Measurements from ENCODE around the gene THOC6. TPM values are rescaled to one million over a fixed set of nuclear protein-coding genes. Genes with fewer than 3 reads are reported as not detected.

Gene THOC6
- total and polyA plus RNA-seq, 12 donors, result 7.0 to 40.3 (median 10.6) TPM

DNA sequence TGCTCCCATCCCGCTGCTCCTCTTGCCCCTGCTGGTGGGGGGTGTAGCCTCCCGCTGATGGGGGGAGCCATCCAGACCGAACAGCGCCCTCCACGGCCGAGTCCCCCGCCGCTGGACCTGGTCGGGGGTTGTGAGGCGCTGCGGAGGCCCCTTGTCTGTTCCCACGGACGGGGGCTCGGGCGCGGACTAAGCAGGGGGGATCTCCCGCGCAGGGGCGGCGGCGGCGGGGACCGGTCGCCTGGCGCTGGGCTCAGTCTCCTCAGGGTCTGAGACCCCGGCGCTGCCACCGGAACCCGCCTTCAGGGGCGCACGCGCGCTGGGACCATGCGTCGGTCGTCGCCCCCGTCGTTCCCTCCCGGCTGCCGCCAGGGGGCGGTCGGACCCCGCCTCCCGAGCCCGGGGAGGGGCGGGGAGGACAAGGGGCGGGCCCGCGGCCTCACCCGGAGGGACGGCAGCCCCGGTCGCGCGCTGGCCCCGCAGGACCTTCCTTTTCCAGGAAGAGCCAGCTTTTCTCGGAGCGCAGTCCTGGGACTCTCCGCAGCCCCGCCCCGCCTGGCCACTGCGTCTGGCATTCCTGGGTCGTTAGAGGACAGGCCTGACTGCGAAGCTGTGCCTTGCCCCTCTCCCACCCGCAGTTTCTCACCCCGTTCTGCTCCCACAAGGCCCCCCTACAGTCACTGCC, 35.3 kb downstream of the THOC6 start:
- Histone ChIP-seq H3K27me3 (no peaks in the 10 kb centered on the region), H3K9me3 (no peaks in the 10 kb centered on the region), H3K4me1 (peaks cover 7 to 71% (median 22%) of the 10 kb centered on the region in 9 donors), H3K36me3 (peaks cover 0 to 15% (median 0%) of the 10 kb centered on the region in 9 donors), H3K27ac (peak overlapping the region; percentile 14 to 97 (median 90)), H3K4me3 (peak overlapping the region; percentile 46 to 95 (median 86))
- WGBS, 2 donors, result 0 to 1% methylated on average over 58 to 67 of the region's 67 CpGs
- TF ChIP-seq, protein P1, sequence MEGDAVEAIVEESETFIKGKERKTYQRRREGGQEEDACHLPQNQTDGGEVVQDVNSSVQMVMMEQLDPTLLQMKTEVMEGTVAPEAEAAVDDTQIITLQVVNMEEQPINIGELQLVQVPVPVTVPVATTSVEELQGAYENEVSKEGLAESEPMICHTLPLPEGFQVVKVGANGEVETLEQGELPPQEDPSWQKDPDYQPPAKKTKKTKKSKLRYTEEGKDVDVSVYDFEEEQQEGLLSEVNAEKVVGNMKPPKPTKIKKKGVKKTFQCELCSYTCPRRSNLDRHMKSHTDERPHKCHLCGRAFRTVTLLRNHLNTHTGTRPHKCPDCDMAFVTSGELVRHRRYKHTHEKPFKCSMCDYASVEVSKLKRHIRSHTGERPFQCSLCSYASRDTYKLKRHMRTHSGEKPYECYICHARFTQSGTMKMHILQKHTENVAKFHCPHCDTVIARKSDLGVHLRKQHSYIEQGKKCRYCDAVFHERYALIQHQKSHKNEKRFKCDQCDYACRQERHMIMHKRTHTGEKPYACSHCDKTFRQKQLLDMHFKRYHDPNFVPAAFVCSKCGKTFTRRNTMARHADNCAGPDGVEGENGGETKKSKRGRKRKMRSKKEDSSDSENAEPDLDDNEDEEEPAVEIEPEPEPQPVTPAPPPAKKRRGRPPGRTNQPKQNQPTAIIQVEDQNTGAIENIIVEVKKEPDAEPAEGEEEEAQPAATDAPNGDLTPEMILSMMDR (IDR thresholded peaks at IDR 0.05), result peak; percentile 92 to 99 (median 96)
- intact Hi-C loops (cut with DNase I), result loop anchor here in 9 of 10 donors (1.0 to 10.0 kb wide), 13 partner anchors 28 to 108 kb away; partner anchors contain the start of genes ZNF205 (in 2 of the 9) and ZSCAN10 (in 1 of the 9)
- ATAC-seq, result peak; percentile 93 to 96 (median 94)
- peak; percentile 92 to 94 for DNase-seq

DNA sequence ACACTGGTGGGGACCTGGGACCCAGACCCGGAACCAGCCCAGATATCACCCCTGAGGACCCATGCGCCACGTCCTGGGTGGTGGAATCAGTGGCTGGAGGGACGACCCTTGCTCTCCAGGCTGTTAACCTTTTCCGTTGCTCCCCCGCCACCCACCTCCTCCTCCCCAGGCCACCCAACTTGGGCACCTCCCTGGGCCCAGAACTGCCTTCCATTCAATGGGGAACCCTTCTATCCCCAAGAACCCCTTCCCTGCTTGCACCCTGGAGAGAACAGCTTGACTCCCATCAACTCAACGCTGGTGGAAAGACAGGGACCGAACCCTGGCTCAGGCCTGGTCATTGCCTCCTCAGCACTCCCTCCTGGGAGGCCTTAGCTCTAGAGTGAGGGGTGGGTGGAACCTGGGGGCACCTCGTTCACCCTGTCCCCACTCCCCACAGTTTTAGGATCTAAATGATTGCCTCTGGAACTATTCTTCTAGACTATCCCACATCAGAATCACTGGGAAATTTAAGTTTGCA, 35.9 kb downstream of the THOC6 start:
- Histone ChIP-seq H3K27me3 (no peaks in the 10 kb centered on the region), H3K4me1 (peaks cover 7 to 75% (median 28%) of the 10 kb centered on the region in 9 donors), H3K9me3 (no peaks in the 10 kb centered on the region), H3K4me3 (peak overlapping the region in 9 of 10 donors; percentile 75 to 95 (median 88)), H3K27ac (peak overlapping the region; percentile 14 to 97 (median 90)), H3K36me3 (peaks cover 0 to 15% (median 0%) of the 10 kb centered on the region in 9 donors)
- peak in 1 of 8 donors; percentile 3 for ATAC-seq
- WGBS, 2 donors, result 52 to 57% methylated on average over 9 of the region's 9 CpGs
- intact Hi-C loops (cut with DNase I), result loop anchor here (1.0 to 10.0 kb wide), 16 partner anchors 27 to 108 kb away; partner anchors contain the start of genes ZSCAN10 (in 3 of the 10) and ZNF205 (in 2 of the 10)
- TF ChIP-seq, protein P1 (IDR thresholded peaks at IDR 0.05), result no peak
- no peak for DNase-seq

DNA sequence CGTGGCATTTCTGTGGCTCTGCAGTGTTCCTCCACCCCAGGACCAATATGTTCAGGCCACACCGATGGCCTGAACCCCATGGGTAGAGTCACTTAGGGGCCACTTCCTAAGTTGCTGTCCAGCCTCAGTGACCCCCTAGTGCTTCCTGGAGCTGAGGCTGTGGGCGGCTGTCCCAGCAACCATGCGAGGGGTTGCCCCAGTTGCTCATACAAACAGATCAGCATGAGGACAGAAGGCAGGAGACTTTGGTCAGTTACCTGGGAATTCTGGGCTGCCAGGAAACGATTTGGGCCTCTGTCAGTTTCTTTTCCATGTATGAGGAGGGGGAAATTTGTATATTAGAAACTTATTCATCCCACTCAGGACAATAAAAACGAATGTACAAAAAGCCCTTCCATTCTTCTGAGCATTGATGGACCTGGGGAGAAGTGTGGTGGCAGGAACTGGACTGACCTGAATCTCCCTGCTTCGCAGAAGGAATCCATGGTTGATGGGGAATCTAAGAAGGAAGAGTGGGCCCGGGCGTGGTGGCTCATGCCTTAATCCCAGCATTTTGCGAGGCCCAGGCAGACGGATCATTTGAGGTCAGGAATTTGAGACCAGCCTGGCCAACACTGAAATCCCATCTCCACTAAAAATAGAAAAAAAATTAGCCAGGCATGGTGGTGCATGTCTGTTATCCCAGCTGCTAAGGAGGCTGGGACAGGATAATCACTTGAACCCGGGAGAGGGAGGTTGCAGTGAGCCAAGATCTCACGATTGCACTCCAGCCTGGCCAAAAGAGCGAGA, 36.7 kb downstream of the THOC6 start:
- intact Hi-C loops (cut with DNase I), result loop anchor here in 5 of 10 donors (5.0 kb wide), 4 partner anchors 37 to 72 kb away; partner anchors contain the start of gene ZSCAN10 (in 2 of the 5)
- Histone ChIP-seq H3K36me3 (peaks cover 0 to 15% (median 0%) of the 10 kb centered on the region in 9 donors), H3K9me3 (no peaks in the 10 kb centered on the region), H3K4me3 (no peak overlapping the region), H3K4me1 (peaks cover 7 to 75% (median 29%) of the 10 kb centered on the region in 9 donors), H3K27ac (peak overlapping the region in 8 of 10 donors; percentile 78 to 97 (median 91)), H3K27me3 (no peaks in the 10 kb centered on the region)
- TF ChIP-seq, protein P1 (IDR thresholded peaks at IDR 0.05), result no peak
- WGBS, 2 donors, result 64 to 67% methylated on average over 14 of the region's 14 CpGs
- DNase-seq, result no peak
- no peak for ATAC-seq

DNA sequence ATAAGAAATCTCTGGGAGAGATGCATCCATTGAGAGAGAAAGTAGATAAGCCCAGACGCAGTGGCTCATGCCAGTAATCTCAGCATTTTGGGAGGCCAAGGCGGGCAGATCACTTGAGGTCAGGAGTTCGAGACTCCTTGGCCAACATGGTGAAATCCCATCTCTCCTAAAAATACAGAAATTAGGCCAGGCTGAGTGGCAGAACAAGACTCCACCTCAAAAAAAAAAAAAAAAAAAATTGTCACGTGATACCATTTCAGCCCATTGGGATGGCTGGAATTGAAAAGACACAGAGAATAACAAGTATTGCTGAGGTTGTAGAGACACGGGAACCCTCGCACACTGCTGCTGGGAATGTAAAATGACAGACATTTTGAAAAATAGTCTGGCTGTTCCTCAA, 38.7 kb downstream of the THOC6 start:
- H3K4me3 ChIP-seq, result no peak overlapping the region
- intact Hi-C loops (cut with DNase I), result loop anchor here in 5 of 10 donors (5.0 kb wide), 4 partner anchors 35 to 70 kb away; partner anchors contain the start of gene ZSCAN10 (in 2 of the 5)
- H3K27me3 ChIP-seq, result no peaks in the 10 kb centered on the region
- peaks cover 0 to 6% (median 0%) of the 10 kb centered on the region in 9 donors for H3K36me3 ChIP-seq
- H3K27ac ChIP-seq, result no peak overlapping the region
- 85 to 90% methylated on average over 6 of the region's 6 CpGs for WGBS, 2 donors
- H3K9me3 ChIP-seq, result no peaks in the 10 kb centered on the region
- TF ChIP-seq, protein P1 (IDR thresholded peaks at IDR 0.05), result no peak
- ATAC-seq, result no peak
- H3K4me1 ChIP-seq, result peaks cover 10 to 64% (median 29%) of the 10 kb centered on the region in 9 donors
- DNase-seq, result no peak

Data from heart right ventricle (tissue), 16 donors.